Adipocyte (in vitro differentiated cells): Measurements from ENCODE around the gene ZNF526.
"Not testable (repeated sequence)": the region's sequence is repeated elsewhere in the genome, so short reads cannot be mapped to it uniquely, and the experiment has no call there.

Source experiments
- DNase-seq: peaks from one replicate; pipeline ENCODE4 v3.0.0-alpha.2; 2015; ENCODE audit warnings: low read depth
- H3K27me3 ChIP-seq: replicated peaks from 2 replicates; pipeline ENCODE4 v1.7.0; 2013; ENCODE audit warnings: mild to moderate bottlenecking, low read length, moderate library complexity; ENCODE audit not compliant: control insufficient read depth, insufficient read depth
- H3K36me3 ChIP-seq: 2 replicates; pipeline ENCODE4 v1.7.0; 2013; ENCODE audit warnings: low read length, mild to moderate bottlenecking, moderate library complexity; ENCODE audit not compliant: control insufficient read depth, insufficient read depth, severe bottlenecking
- H3K4me1 ChIP-seq: 2 replicates; pipeline ENCODE4 v1.7.0; 2013; ENCODE audit warnings: mild to moderate bottlenecking, low read length, moderate library complexity; ENCODE audit not compliant: control insufficient read depth, insufficient read depth
- H3K4me3 ChIP-seq: 2 replicates; pipeline ENCODE4 v1.7.0; 2013; ENCODE audit warnings: mild to moderate bottlenecking, low read length, moderate library complexity
- H3K9ac ChIP-seq: 2 replicates; pipeline ENCODE4 v1.7.0; 2013; ENCODE audit warnings: mild to moderate bottlenecking, low read length, moderate library complexity
- H3K9me3 ChIP-seq: 2 replicates; pipeline ENCODE4 v1.7.0; 2013; ENCODE audit warnings: mild to moderate bottlenecking, low read length, moderate library complexity; ENCODE audit not compliant: control insufficient read depth

The ZNF526 gene

DNA sequence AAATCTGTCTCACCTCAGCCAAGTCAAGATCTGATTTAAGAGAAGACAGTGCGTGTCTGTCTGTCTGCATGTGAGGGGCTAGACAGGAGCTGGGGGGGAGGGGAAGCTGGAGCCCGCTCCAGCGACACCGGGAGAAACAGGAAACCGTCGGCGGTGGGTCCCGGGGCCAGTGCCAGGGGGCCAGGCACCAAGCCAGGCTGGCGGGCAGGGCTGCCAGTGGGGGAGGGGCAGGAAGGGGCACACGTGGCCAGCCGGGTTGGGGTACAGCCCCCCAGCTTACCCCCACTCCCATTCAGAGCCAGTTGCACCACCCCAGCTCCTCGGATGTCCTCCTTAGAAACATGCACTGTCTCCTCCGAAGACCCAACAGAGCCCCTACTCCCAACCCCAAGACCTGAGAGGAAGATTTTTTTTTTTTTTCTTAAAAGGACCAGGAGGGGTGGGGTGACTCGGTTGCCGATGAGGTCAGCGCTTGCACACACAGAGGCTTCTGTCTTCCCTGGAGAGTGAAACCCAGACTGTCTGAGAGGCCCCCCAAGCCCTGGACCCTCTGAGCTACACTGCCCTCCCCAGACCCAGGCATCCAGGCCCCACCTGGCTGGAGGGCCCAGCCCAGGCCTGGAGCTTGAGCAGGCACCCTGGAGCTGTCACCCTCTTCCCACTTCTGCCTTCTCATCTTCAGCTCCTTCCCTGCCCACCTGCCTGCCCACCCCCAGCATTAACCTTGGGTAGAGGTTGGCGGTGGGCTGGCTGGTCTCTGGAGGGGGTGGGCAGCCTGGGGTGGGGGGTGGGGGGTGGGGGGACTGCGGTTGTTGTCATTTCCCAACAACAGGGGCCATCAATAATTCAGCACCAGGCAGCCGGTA lies 30.8 kb downstream of the ZNF526 start:
- Histone ChIP-seq H3K4me1 (peaks cover 52% of the 10 kb centered on the region), H3K9ac (peak overlapping the region; percentile 62), H3K9me3 (no peaks in the 10 kb centered on the region), H3K36me3 (peaks cover 7% of the 10 kb centered on the region), H3K4me3 (peak overlapping the region; percentile 66), H3K27me3 (no peaks in the 10 kb centered on the region)
- peak; percentile 53 for DNase-seq

DNA sequence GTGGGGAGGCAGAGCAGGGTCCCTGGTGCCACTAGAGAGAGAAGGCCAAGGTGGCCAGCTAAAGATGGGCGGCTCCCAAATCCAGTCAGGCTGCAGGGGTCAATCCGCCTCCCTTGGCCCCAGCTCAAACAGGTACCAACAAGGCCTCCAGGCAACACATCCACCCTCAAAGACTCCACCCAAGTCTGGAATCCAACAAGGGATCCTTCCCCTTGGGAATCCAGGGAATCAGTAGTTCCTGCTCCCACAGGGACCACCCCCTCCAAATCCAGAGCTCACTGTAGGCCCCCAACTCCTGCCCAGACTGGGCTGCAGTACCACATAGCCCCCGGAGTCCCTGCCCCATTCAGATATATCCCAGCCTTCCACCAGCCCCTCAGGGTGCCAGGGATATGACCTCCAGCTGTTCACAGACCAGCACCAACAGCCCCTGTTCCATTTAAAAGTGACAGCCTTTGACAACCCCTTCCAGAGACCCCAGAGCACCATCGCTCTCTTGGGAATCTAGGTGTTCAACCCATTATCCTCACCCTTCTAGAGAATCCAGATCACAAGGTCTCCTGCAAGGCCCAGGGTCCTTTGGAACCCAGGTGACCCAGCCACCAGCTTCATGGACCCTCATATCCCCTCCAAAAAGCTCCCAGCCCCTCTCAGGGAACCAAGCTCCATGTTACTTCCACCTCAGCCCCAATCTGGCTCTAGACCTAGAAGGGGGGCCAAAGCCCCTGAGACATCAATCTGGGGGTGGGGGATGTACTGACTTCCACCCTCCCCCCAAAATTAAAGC lies 31.7 kb downstream of the ZNF526 start:
- Histone ChIP-seq H3K4me1 (peaks cover 50% of the 10 kb centered on the region), H3K9me3 (no peaks in the 10 kb centered on the region), H3K9ac (peak overlapping the region; percentile 64), H3K4me3 (peak overlapping the region; percentile 32), H3K27me3 (no peaks in the 10 kb centered on the region), H3K36me3 (peaks cover 7% of the 10 kb centered on the region)
- no peak for DNase-seq

- Histone ChIP-seq H3K4me1 (peaks cover 44% of the 10 kb centered on the region), H3K9ac (peak overlapping the region; percentile 91), H3K27me3 (no peaks in the 10 kb centered on the region), H3K36me3 (peaks cover 7% of the 10 kb centered on the region), H3K9me3 (no peaks in the 10 kb centered on the region), H3K4me3 (peak overlapping the region; percentile 82)
- DNase-seq: peak; percentile 62
Observed at GRCh38 chr19:42252365-42253244, 32.5 kb downstream of the ZNF526 start.

DNA sequence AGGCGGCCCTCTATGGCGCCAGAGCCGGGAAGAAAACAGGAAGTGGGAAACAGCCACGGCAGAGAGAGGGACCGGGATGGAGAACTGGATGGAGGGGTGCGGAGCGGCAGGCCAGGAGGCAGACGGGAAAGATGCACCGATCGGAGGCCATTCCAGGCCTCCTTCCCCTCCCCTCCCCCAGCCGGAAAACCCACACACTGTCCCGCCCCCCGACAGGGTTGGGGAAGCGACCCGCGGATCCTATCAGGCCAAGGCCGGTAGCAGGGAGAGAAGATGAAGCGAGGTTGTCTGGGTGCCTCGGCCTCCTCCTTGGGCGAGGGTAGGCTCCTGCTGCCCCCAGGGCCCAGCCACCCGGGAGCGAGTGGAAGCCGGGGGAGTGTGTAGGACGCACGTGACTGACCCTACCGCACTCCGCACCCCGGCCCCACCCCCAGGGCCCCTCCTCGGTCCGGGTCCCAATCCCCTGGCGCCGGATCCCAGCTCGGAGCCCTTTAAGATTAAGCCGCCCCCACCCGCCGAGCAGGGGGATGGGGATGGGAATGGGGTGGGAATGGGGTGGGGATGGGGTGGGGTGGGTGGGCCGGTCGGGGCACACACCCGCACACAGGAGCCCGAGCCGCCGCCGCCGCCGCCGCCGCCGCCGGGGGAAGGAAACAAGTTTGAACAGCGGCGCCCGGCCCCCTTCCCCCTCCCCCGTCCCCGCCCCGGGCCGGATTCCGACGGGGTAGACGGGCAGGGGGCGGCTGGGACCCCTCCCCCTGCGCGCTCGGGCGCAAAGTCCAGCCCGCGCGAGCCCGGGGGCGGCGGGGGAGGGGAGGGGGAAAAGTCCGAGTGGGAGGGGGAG lies 33.4 kb downstream of the ZNF526 start:
- H3K4me1 ChIP-seq: peaks cover 44% of the 10 kb centered on the region
- H3K36me3 ChIP-seq: peaks cover 7% of the 10 kb centered on the region
- peak overlapping the region; percentile 95 for H3K9ac ChIP-seq
- peak overlapping the region; percentile 92 for H3K4me3 ChIP-seq
- H3K9me3 ChIP-seq: no peaks in the 10 kb centered on the region
- no peaks in the 10 kb centered on the region for H3K27me3 ChIP-seq
- DNase-seq: peak; percentile 72

DNA sequence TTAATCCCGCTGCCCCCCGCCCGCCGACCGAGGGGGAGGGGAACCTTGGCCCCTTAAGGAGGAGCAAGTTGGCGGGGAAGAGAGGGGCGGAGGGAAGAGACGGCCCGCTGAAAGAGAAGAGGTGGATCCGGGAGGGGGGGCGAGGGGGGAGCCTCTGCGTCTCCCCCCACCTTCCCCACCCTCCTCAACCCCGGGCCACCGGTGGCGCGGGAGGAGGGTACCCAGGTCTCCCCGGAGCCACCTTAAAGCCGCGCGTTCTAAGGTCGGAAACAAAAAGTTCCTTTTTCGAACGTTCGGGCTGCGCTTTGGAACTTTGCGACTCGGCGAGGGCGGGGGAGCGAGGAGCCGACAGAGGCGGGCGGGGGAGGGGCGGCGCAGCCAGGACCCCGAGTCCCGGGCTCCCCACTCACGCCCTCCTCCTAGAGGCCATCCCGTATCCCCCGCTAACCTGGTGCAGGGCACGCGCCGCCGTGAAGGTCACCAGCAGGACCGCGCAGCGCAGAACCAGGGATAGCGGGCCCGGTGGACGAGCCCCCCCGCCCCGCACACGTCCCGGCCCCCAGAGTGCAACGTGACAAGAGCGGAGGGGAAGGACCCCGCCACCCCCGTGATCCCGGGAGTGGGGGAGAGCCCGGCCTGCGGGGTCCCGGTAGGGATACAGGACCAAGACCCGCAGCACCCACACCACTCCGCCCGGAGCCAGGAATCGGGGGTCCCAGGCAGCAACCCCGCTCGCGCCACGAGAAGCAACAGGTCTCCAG lies 34.2 kb downstream of the ZNF526 start:
- Histone ChIP-seq H3K36me3 (peaks cover 7% of the 10 kb centered on the region), H3K9ac (peak overlapping the region; percentile 95), H3K27me3 (no peaks in the 10 kb centered on the region), H3K9me3 (no peaks in the 10 kb centered on the region), H3K4me3 (peak overlapping the region; percentile 92), H3K4me1 (peaks cover 44% of the 10 kb centered on the region)
- peak; percentile 82 for DNase-seq

GRCh38 chr19:42254850-42255765 lies 35.0 kb downstream of the ZNF526 start, which contains the start of gene ERF:
Gene ERF (minus strand): TSS chr19:42255128. CDS start chr19:42254999, 129 bp downstream.
- no peaks in the 10 kb centered on the region for H3K27me3 ChIP-seq
- peak; percentile 97 for DNase-seq
- H3K9ac ChIP-seq: peak within 1 kb of the TSS; percentile 95
- H3K36me3 ChIP-seq: no peaks in the 10 kb centered on the region
- peaks cover 39% of the 10 kb centered on the region for H3K4me1 ChIP-seq
- H3K9me3 ChIP-seq: no peaks in the 10 kb centered on the region
- H3K4me3 ChIP-seq: peak within 1 kb of the TSS; percentile 92

GRCh38 chr19:42255766-42256745 lies 35.9 kb downstream of the ZNF526 start:
- Histone ChIP-seq H3K4me3 (peak overlapping the region; percentile 78), H3K27me3 (no peaks in the 10 kb centered on the region), H3K36me3 (no peaks in the 10 kb centered on the region), H3K9me3 (no peaks in the 10 kb centered on the region), H3K4me1 (peaks cover 29% of the 10 kb centered on the region), H3K9ac (peak overlapping the region; percentile 79)
- peak; percentile 75 for DNase-seq

DNA sequence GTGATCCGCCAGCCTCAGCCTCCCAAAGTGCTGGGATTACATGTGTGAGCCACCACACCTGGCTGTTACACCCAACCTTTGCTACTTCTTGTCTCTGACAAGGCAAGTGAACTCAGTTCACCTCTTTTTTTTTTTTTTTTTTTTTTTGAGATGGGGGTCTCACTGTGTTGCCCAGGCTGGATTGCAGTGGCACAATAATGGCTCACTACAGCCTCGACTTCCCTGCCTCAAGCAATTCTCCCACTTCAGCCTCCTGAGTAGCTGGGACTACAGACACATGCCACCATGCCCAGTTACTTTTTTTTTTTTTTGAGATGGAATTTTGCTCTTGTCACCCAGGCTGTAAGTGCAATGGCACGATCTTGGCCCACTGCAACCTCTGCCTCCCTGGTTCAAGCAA lies 37.7 kb downstream of the ZNF526 start:
- not testable (repeated sequence) for DNase-seq, H3K9me3 ChIP-seq, H3K27me3 ChIP-seq

More for the DNA sequence above, 37.7 kb downstream of the ZNF526 start:
- H3K4me3 ChIP-seq, H3K9ac ChIP-seq, H3K36me3 ChIP-seq: not testable (repeated sequence)
- peaks cover 14% of the 10 kb centered on the region for H3K4me1 ChIP-seq
